GM19328 (cell line): ENCODE results near the gene SPEM2.
"Not testable (repeated sequence)": the region's sequence is repeated elsewhere in the genome, so short reads cannot be mapped to it uniquely, and the experiment has no call there.

Source experiments
- ATAC-seq: cut with Tn5 transposase; IDR thresholded peaks from one replicate; pipeline ENCODE4 v1.9.1; 2021; ENCODE audit warnings: mild to moderate bottlenecking, moderate library complexity; ENCODE audit not compliant: unreplicated experiment

The SPEM2 gene

GRCh38 chr17:7468804-7469389, 43.5 kb downstream of the SPEM2 start:
- ATAC-seq = no peak

- ATAC-seq = not testable (repeated sequence)
Measured at GRCh38 chr17:7469843-7470242, 44.4 kb downstream of the SPEM2 start.

- not testable (repeated sequence) for ATAC-seq
Measured at GRCh38 chr17:7470457-7470973, 45.1 kb downstream of the SPEM2 start.

GRCh38 chr17:7471729-7472128, 46.3 kb downstream of the SPEM2 start:
- no peak for ATAC-seq

- ATAC-seq = not testable (repeated sequence)
Measured at GRCh38 chr17:7474767-7475166, 49.4 kb downstream of the SPEM2 start.

- no peak for ATAC-seq
Measured at GRCh38 chr17:7475764-7476422, 50.5 kb downstream of the SPEM2 start.

GRCh38 chr17:7476494-7476893, 51.1 kb downstream of the SPEM2 start:
- ATAC-seq = no peak

GRCh38 chr17:7476951-7477350, 51.5 kb downstream of the SPEM2 start:
- ATAC-seq = no peak
